ENCODE results near the gene CDNF. TPM values are rescaled to one million over a fixed set of nuclear protein-coding genes. Genes with fewer than 3 reads are reported as not detected.

Gene CDNF
- total RNA-seq, 1 donor from 2014 or later = 1.9 TPM

DNA sequence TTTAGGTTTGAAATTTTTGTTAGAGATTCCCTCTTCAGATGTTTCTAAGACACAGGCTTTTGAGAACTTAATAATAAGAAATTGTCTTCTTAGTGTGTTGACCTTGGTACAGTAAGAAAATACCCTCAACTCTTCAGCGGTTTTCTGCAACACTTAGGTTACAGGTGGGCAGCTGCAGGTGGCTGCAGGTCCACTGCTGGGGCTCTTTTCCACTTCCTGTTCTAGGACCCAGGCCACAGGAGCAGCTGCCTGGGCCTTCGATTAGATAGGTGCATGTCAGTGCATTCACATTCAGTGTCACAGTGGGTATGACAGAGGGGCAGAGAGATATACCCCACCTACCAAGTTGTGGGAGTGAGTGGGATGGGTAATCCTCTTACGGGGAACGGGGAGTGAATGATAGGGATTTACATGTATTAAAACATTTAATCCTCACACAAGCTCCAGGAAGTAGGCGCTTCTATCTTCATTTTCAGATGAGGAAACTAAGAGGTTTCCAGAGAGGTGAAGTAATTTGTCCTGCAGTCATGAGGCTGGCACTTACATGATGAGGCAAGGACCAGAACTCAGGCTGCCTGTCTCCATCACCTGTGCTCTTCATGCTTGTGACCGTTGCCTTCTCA lies 20.6 kb upstream of the CDNF start:
- H3K36me3 Mint-ChIP-seq (ENCODE audit: low read depth, unreplicated experiment) = peaks cover 20% of the 10 kb centered on the region
- TF ChIP-seq, protein P1, sequence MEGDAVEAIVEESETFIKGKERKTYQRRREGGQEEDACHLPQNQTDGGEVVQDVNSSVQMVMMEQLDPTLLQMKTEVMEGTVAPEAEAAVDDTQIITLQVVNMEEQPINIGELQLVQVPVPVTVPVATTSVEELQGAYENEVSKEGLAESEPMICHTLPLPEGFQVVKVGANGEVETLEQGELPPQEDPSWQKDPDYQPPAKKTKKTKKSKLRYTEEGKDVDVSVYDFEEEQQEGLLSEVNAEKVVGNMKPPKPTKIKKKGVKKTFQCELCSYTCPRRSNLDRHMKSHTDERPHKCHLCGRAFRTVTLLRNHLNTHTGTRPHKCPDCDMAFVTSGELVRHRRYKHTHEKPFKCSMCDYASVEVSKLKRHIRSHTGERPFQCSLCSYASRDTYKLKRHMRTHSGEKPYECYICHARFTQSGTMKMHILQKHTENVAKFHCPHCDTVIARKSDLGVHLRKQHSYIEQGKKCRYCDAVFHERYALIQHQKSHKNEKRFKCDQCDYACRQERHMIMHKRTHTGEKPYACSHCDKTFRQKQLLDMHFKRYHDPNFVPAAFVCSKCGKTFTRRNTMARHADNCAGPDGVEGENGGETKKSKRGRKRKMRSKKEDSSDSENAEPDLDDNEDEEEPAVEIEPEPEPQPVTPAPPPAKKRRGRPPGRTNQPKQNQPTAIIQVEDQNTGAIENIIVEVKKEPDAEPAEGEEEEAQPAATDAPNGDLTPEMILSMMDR (IDR thresholded peaks at IDR 0.05; ENCODE audit: unreplicated experiment) = no peak
- H3K4me3 Mint-ChIP-seq (ENCODE audit: unreplicated experiment) = no peak overlapping the region
- H3K27ac Mint-ChIP-seq (ENCODE audit: unreplicated experiment) = no peak overlapping the region
- H3K27me3 Mint-ChIP-seq (ENCODE audit: unreplicated experiment) = no peaks in the 10 kb centered on the region
- DNase-seq (ENCODE audit: low spot score) = no peak
- no peaks in the 10 kb centered on the region for H3K9me3 Mint-ChIP-seq (ENCODE audit: unreplicated experiment)
- H3K4me1 Mint-ChIP-seq (ENCODE audit: unreplicated experiment) = no peaks in the 10 kb centered on the region

DNA sequence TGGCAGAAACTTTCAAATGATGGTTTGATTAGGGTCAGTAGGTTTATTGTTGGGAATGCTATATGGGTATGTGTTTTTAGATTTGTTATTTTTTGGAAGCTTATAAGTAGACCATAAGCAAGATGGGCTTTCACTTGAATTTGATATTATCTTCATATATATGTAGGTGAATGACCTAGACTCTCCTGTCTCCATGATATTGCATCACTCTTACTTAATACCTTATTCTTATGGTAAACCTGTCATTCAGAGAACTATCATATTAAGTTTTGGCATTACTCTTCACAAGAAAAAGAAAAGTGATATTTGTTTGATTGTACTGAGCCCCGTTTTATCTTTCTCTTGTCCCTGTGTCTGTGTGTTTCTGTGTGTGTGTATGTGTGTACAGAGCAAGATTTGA lies 17.6 kb upstream of the CDNF start:
- Mint-ChIP-seq H3K4me1 (ENCODE audit: unreplicated experiment) (no peaks in the 10 kb centered on the region), H3K4me3 (ENCODE audit: unreplicated experiment) (no peak overlapping the region), H3K9me3 (ENCODE audit: unreplicated experiment) (no peaks in the 10 kb centered on the region), H3K27ac (ENCODE audit: unreplicated experiment) (no peak overlapping the region), H3K36me3 (ENCODE audit: low read depth, unreplicated experiment) (peaks cover 12% of the 10 kb centered on the region), H3K27me3 (ENCODE audit: unreplicated experiment) (no peaks in the 10 kb centered on the region)
- DNase-seq (ENCODE audit: low spot score) = no peak
- TF ChIP-seq, protein P1 (IDR thresholded peaks at IDR 0.05; ENCODE audit: unreplicated experiment) = no peak

DNA sequence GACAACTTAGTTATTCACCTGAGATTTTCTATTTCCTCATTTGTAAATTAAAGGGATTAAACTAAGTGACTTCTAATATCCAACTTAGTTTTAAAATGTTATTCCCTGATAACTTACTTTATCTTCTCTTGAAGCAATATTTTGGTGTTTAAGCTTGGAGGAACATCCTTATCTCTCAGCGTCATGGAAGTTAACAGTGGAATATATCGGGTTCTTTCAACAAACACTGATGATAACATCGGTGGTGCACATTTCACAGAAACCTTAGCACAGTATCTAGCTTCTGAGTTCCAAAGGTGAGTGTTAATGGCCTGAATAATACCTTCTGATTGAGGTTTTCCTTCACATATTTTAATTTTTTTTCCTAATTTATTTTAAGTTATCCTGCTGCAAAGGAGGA lies 14.4 kb upstream of the CDNF start:
- Mint-ChIP-seq H3K9me3 (ENCODE audit: unreplicated experiment) (no peaks in the 10 kb centered on the region), H3K4me3 (ENCODE audit: unreplicated experiment) (no peak overlapping the region), H3K27ac (ENCODE audit: unreplicated experiment) (no peak overlapping the region), H3K36me3 (ENCODE audit: low read depth, unreplicated experiment) (no peaks in the 10 kb centered on the region), H3K4me1 (ENCODE audit: unreplicated experiment) (no peaks in the 10 kb centered on the region), H3K27me3 (ENCODE audit: unreplicated experiment) (no peaks in the 10 kb centered on the region)
- no peak for DNase-seq (ENCODE audit: low spot score)
- TF ChIP-seq, protein P1 (IDR thresholded peaks at IDR 0.05; ENCODE audit: unreplicated experiment) = no peak

DNA sequence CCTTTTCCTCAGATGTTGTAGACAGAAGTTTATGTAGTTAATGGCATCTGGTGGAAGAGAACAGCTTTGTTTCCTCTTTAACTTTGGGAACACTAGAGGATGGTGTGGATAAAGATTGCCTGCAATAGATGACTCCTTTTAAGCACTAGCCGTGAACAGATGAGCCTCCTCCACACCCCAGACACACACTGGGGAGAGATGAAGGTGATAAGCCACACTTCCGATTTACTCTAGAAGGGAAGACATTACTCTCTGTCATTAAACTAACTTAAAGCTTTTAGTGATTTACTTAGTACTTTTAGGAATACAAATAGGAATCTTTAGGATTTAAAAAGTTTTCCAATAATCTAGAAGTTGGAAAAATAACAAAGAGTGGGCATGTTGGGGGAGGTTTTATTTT lies 7.1 kb upstream of the CDNF start:
- H3K36me3 Mint-ChIP-seq (ENCODE audit: low read depth, unreplicated experiment) = peaks cover 21% of the 10 kb centered on the region
- H3K4me1 Mint-ChIP-seq (ENCODE audit: unreplicated experiment) = no peaks in the 10 kb centered on the region
- TF ChIP-seq, protein P1 (IDR thresholded peaks at IDR 0.05; ENCODE audit: unreplicated experiment) = no peak
- no peaks in the 10 kb centered on the region for H3K27me3 Mint-ChIP-seq (ENCODE audit: unreplicated experiment)
- DNase-seq (ENCODE audit: low spot score) = no peak
- no peak overlapping the region for H3K4me3 Mint-ChIP-seq (ENCODE audit: unreplicated experiment)
- no peaks in the 10 kb centered on the region for H3K9me3 Mint-ChIP-seq (ENCODE audit: unreplicated experiment)
- H3K27ac Mint-ChIP-seq (ENCODE audit: unreplicated experiment) = peak overlapping the region; percentile 28

DNA sequence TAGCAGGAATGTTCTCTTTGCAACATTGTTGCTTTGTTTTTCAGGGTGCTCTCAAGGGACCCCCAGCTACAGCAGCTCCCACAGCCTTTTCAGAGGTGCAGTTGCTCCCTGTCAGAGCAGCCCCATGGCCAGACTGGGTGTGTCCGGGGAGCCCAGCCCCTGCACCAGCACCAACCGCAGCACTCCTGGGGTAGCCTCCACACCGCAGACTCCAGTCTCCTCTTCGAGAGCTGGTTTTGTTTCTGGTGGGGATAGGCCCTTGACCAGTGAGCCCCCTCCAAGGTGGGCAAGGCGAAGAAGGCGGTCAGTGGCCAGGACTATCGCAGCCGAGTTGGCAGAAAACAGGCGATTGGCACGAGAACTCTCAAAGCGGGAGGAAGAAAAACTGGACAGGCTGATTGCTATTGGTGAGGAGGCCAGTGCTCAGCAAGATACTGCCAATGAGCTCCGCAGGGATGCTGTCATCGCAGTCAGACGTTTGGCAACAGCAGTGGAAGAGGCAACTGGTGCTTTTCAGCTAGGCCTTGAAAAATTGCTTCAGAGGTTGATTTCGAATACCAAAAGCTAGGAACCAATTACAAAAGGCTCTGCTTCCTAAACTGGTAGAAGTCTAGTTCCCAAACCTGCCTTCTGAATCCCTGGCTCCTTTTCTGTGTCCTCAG lies 5.6 kb upstream of the CDNF start:
- H3K4me1 Mint-ChIP-seq (ENCODE audit: unreplicated experiment) = peaks cover 6% of the 10 kb centered on the region
- no peak overlapping the region for H3K4me3 Mint-ChIP-seq (ENCODE audit: unreplicated experiment)
- no peak overlapping the region for H3K27ac Mint-ChIP-seq (ENCODE audit: unreplicated experiment)
- no peak for DNase-seq (ENCODE audit: low spot score)
- H3K36me3 Mint-ChIP-seq (ENCODE audit: low read depth, unreplicated experiment) = peaks cover 21% of the 10 kb centered on the region
- H3K9me3 Mint-ChIP-seq (ENCODE audit: unreplicated experiment) = no peaks in the 10 kb centered on the region
- H3K27me3 Mint-ChIP-seq (ENCODE audit: unreplicated experiment) = peaks cover 3% of the 10 kb centered on the region
- TF ChIP-seq, protein P1 (IDR thresholded peaks at IDR 0.05; ENCODE audit: unreplicated experiment) = no peak
